WTC11 (cell line): ENCODE results near the gene TAF6. TPM values are rescaled to one million over a fixed set of nuclear protein-coding genes. Genes with fewer than 3 reads are reported as not detected.

Source experiments
- ATAC-seq: fragments of 200-7000 bp; cut with Tn5 transposase; 2 replicates; pipeline ENCODE4 v1.10.0; 2021; ENCODE audit warnings: mild to moderate bottlenecking, moderate library complexity
- CTCF ChIA-PET: fragments of 300-600 bp; sonication (Branson Sonifier 250); formaldehyde crosslinking; loops from one replicate; lab custom pipeline; 2021; ENCODE audit warnings: antibody characterized with exemption; lab: Charles Lee
- POLR2A ChIA-PET: fragments of 350-600 bp; sonication (Branson Sonifier 250); formaldehyde crosslinking; loops from one replicate; lab custom pipeline; 2021; ENCODE audit warnings: antibody characterized with exemption; lab: Charles Lee
- DNase-seq: peaks from one replicate; pipeline ENCODE4 v3.0.0; 2021; ENCODE audit warnings: low spot score
- H3K27ac Mint-ChIP-seq: 2 replicates; pipeline ENCODE4 v1.8.0; 2021; ENCODE audit warnings: mixed read lengths
- H3K27me3 Mint-ChIP-seq: 2 replicates; pipeline ENCODE4 v1.8.0; 2021; ENCODE audit warnings: low read depth, mild to moderate bottlenecking, moderate library complexity, mixed read lengths
- H3K36me3 Mint-ChIP-seq: 2 replicates; pipeline ENCODE4 v1.8.0; 2021; ENCODE audit warnings: mixed read lengths
- H3K4me1 Mint-ChIP-seq: 2 replicates; pipeline ENCODE4 v1.8.0; 2022; ENCODE audit warnings: mixed read lengths
- H3K4me3 Mint-ChIP-seq: 2 replicates; pipeline ENCODE4 v1.8.0; 2021; ENCODE audit warnings: mild to moderate bottlenecking, moderate library complexity, mixed read lengths
- H3K9me3 Mint-ChIP-seq: 2 replicates; pipeline ENCODE4 v1.8.0; 2021; ENCODE audit warnings: mixed read lengths
- ESRRA ChIP-seq: sonication (generic); formaldehyde crosslinking; IDR thresholded peaks from 2 replicates; pipeline ENCODE4 v1.8.1; 2022; ENCODE audit warnings: mild to moderate bottlenecking, missing genetic modification reagents, borderline replicate concordance
- ETV6 ChIP-seq: sonication (generic); formaldehyde crosslinking; IDR thresholded peaks from 2 replicates; pipeline ENCODE4 v1.8.1; 2022; ENCODE audit warnings: mild to moderate bottlenecking, missing genetic modification reagents
- FOXJ3 ChIP-seq: sonication (generic); formaldehyde crosslinking; IDR thresholded peaks from 2 replicates; pipeline ENCODE4 v1.9.0; 2021; ENCODE audit warnings: missing genetic modification reagents, mild to moderate bottlenecking, borderline replicate concordance
- FOXP1 ChIP-seq: sonication (generic); formaldehyde crosslinking; IDR thresholded peaks from 2 replicates; pipeline ENCODE4 v1.8.0; 2022; ENCODE audit warnings: missing genetic modification reagents, mild to moderate bottlenecking, moderate library complexity, borderline replicate concordance
- GABPB1 ChIP-seq: sonication (generic); formaldehyde crosslinking; IDR thresholded peaks from 2 replicates; pipeline ENCODE4 v1.8.1; 2023; ENCODE audit warnings: mild to moderate bottlenecking, missing genetic modification reagents
- JUN ChIP-seq: sonication (generic); formaldehyde crosslinking; IDR thresholded peaks from 2 replicates; pipeline ENCODE4 v1.8.0; 2023; ENCODE audit warnings: mild to moderate bottlenecking, missing genetic modification reagents
- MXD4 ChIP-seq: fragments of 250-450 bp; sonication (Bioruptor Pico); IDR thresholded peaks from 2 replicates; pipeline ENCODE4 v1.8.0; 2021; ENCODE audit warnings: mild to moderate bottlenecking, moderate library complexity, borderline replicate concordance
- MYBL2 ChIP-seq: sonication (generic); formaldehyde crosslinking; IDR thresholded peaks from 2 replicates; pipeline ENCODE4 v1.8.1; 2023; ENCODE audit warnings: mild to moderate bottlenecking, moderate library complexity, missing genetic modification reagents
- NFE2L1 ChIP-seq: sonication (generic); formaldehyde crosslinking; IDR thresholded peaks from 2 replicates; pipeline ENCODE4 v1.8.1; 2023; ENCODE audit warnings: missing genetic modification reagents
- PRRX2 ChIP-seq: fragments of 250-450 bp; sonication (Bioruptor Pico); IDR thresholded peaks from 2 replicates; pipeline ENCODE4 v1.8.0; 2021; ENCODE audit warnings: mild to moderate bottlenecking
- RELA ChIP-seq: sonication (generic); formaldehyde crosslinking; IDR thresholded peaks from 2 replicates; pipeline ENCODE4 v1.8.1; 2022; ENCODE audit warnings: missing genetic modification reagents, mild to moderate bottlenecking, borderline replicate concordance
- RORB ChIP-seq: fragments of 250-450 bp; sonication (Bioruptor Pico); IDR thresholded peaks from 2 replicates; pipeline ENCODE4 v1.9.0; 2021; ENCODE audit warnings: mild to moderate bottlenecking
- SMAD4 ChIP-seq: sonication (generic); formaldehyde crosslinking; IDR thresholded peaks from 2 replicates; pipeline ENCODE4 v1.8.0; 2022; ENCODE audit warnings: mild to moderate bottlenecking, missing genetic modification reagents
- TEAD1 ChIP-seq: sonication (generic); formaldehyde crosslinking; IDR thresholded peaks from 2 replicates; pipeline ENCODE4 v1.8.0; 2022; ENCODE audit warnings: mild to moderate bottlenecking, missing genetic modification reagents
- TEAD4 ChIP-seq: sonication (generic); formaldehyde crosslinking; IDR thresholded peaks from 2 replicates; pipeline ENCODE4 v1.8.0; 2022; ENCODE audit warnings: mild to moderate bottlenecking, missing genetic modification reagents
- TP53 ChIP-seq: sonication (generic); formaldehyde crosslinking; IDR thresholded peaks from 2 replicates; pipeline ENCODE4 v1.8.1; 2023; ENCODE audit warnings: mild to moderate bottlenecking, missing genetic modification reagents
- ZNF138 ChIP-seq: sonication (generic); formaldehyde crosslinking; conservative IDR thresholded peaks from 2 replicates; pipeline ENCODE4 v1.8.1; 2022; ENCODE audit warnings: mild to moderate bottlenecking, moderate library complexity, missing genetic modification reagents
- ZNF423 ChIP-seq: fragments of 250-450 bp; sonication (Bioruptor Pico); IDR thresholded peaks from 2 replicates; pipeline ENCODE4 v2.1.2; 2022; ENCODE audit warnings: mild to moderate bottlenecking, moderate library complexity
- ZNF671 ChIP-seq: fragments of 250-450 bp; sonication (Bioruptor Pico); IDR thresholded peaks from 2 replicates; pipeline ENCODE4 v1.8.0; 2021; ENCODE audit warnings: mild to moderate bottlenecking
- total RNA-seq: library from RNA; stranded (reverse); gene quantifications from 3 replicates; pipeline ENCODE4 v1.2.3, GENCODE V29; 2021
- TF ChIP-seq, protein P1 (sequence below): sonication (generic); formaldehyde crosslinking; IDR thresholded peaks from 2 replicates; pipeline ENCODE4 v1.8.1; 2022; ENCODE audit warnings: low read depth, missing genetic modification reagents, borderline replicate concordance
- TF ChIP-seq, protein P2 (sequence below): sonication (generic); formaldehyde crosslinking; IDR thresholded peaks from 2 replicates; pipeline ENCODE4 v1.8.0; 2023; ENCODE audit warnings: missing genetic modification reagents
- TF ChIP-seq, protein P3 (sequence below): sonication (generic); formaldehyde crosslinking; IDR thresholded peaks from 2 replicates; pipeline ENCODE4 v1.8.0; 2023; ENCODE audit warnings: missing genetic modification reagents, mild to moderate bottlenecking, borderline replicate concordance
- TF ChIP-seq, protein P4 (sequence below): sonication (generic); formaldehyde crosslinking; IDR thresholded peaks from 2 replicates; pipeline ENCODE4 v1.8.1; 2023; ENCODE audit warnings: mild to moderate bottlenecking, missing genetic modification reagents, moderate library complexity
- TF ChIP-seq, protein P5 (sequence below): sonication (generic); formaldehyde crosslinking; IDR thresholded peaks from 2 replicates; pipeline ENCODE4 v1.8.1; 2023; ENCODE audit warnings: mild to moderate bottlenecking, missing genetic modification reagents, moderate library complexity

Gene TAF6
- total RNA-seq, 1 experiment from 2014 or later, result 121 TPM

DNA sequence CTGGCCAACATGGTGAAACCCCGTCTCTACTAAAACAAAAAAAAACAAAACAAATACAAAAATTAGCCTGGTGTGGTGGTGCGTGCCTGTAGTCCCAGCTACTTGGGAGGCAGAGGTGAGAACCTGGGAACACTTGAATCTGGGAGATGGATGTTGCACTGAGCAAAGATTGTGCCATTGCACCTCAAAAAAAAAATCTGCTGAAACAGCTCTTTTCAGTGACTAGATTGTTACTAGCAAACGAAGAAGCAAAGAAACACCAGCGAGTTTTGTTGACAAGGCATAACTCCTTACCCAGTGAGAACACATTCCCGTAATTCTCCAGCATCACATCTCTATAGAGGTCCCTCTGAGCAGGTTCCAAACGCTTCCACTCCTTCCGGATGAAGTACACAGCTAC is 44.3 kb downstream of the TAF6 start:
- peaks cover 94% of the 10 kb centered on the region for H3K36me3 Mint-ChIP-seq
- ATAC-seq, result no peak
- ChIA-PET CTCF (interaction anchor here (1.1 kb wide), 1 partner anchor 84 kb away, joined by 3 read pairs; no protein-coding TSS in a partner anchor), POLR2A (no interaction called here)
- H3K4me3 Mint-ChIP-seq, result no peak overlapping the region
- TF ChIP-seq NFE2L1 (no peak), JUN (CRISPR knock-in tag) (no peak), GABPB1 (CRISPR knock-in tag) (no peak), ZNF671 (CRISPR knock-in tag) (no peak), TP53 (CRISPR knock-in tag) (no peak), FOXJ3 (no peak), RORB (no peak), ZNF138 (CRISPR knock-in tag) (no peak), PRRX2 (CRISPR knock-in tag) (no peak), TEAD4 (CRISPR knock-in tag) (no peak), RELA (CRISPR knock-in tag) (no peak), MYBL2 (CRISPR knock-in tag) (no peak)
- TF ChIP-seq, protein P1, sequence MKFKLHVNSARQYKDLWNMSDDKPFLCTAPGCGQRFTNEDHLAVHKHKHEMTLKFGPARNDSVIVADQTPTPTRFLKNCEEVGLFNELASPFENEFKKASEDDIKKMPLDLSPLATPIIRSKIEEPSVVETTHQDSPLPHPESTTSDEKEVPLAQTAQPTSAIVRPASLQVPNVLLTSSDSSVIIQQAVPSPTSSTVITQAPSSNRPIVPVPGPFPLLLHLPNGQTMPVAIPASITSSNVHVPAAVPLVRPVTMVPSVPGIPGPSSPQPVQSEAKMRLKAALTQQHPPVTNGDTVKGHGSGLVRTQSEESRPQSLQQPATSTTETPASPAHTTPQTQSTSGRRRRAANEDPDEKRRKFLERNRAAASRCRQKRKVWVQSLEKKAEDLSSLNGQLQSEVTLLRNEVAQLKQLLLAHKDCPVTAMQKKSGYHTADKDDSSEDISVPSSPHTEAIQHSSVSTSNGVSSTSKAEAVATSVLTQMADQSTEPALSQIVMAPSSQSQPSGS (CRISPR knock-in tag), result no peak
- TF ChIP-seq, protein P2, sequence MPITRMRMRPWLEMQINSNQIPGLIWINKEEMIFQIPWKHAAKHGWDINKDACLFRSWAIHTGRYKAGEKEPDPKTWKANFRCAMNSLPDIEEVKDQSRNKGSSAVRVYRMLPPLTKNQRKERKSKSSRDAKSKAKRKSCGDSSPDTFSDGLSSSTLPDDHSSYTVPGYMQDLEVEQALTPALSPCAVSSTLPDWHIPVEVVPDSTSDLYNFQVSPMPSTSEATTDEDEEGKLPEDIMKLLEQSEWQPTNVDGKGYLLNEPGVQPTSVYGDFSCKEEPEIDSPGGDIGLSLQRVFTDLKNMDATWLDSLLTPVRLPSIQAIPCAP, result no peak
- TF ChIP-seq, protein P3, sequence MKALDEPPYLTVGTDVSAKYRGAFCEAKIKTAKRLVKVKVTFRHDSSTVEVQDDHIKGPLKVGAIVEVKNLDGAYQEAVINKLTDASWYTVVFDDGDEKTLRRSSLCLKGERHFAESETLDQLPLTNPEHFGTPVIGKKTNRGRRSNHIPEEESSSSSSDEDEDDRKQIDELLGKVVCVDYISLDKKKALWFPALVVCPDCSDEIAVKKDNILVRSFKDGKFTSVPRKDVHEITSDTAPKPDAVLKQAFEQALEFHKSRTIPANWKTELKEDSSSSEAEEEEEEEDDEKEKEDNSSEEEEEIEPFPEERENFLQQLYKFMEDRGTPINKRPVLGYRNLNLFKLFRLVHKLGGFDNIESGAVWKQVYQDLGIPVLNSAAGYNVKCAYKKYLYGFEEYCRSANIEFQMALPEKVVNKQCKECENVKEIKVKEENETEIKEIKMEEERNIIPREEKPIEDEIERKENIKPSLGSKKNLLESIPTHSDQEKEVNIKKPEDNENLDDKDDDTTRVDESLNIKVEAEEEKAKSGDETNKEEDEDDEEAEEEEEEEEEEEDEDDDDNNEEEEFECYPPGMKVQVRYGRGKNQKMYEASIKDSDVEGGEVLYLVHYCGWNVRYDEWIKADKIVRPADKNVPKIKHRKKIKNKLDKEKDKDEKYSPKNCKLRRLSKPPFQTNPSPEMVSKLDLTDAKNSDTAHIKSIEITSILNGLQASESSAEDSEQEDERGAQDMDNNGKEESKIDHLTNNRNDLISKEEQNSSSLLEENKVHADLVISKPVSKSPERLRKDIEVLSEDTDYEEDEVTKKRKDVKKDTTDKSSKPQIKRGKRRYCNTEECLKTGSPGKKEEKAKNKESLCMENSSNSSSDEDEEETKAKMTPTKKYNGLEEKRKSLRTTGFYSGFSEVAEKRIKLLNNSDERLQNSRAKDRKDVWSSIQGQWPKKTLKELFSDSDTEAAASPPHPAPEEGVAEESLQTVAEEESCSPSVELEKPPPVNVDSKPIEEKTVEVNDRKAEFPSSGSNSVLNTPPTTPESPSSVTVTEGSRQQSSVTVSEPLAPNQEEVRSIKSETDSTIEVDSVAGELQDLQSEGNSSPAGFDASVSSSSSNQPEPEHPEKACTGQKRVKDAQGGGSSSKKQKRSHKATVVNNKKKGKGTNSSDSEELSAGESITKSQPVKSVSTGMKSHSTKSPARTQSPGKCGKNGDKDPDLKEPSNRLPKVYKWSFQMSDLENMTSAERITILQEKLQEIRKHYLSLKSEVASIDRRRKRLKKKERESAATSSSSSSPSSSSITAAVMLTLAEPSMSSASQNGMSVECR (CRISPR knock-in tag), result no peak
- TF ChIP-seq, protein P4, sequence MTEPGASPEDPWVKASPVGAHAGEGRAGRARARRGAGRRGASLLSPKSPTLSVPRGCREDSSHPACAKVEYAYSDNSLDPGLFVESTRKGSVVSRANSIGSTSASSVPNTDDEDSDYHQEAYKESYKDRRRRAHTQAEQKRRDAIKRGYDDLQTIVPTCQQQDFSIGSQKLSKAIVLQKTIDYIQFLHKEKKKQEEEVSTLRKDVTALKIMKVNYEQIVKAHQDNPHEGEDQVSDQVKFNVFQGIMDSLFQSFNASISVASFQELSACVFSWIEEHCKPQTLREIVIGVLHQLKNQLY (CRISPR knock-in tag), result no peak
- H3K4me1 Mint-ChIP-seq, result peaks cover 3% of the 10 kb centered on the region; the same call in 1 of the 2 replicates
- H3K9me3 Mint-ChIP-seq, result peaks cover 54% of the 10 kb centered on the region
- H3K27ac Mint-ChIP-seq, result no peak overlapping the region
- no peak for DNase-seq
- peaks cover 13% of the 10 kb centered on the region for H3K27me3 Mint-ChIP-seq

DNA sequence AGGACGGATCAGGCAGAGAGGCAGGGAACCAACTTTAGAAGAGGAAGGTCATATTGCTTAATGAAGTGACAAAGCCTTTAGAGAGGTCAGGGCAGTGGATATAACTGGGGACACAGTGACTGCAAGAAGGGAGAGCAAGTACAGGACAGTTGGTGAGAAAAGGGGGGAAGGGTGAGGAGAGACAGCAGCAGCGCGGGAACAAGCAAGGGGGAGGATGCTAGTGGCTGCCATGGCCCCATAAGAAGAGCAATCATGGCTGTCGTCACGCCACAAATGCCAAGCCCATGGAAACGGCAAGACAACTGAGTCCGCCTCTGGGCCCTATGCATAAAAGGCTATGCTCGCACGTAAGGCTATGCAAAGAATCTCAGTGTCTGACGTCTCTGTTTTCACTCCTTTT is 46.7 kb downstream of the TAF6 start:
- ChIA-PET CTCF (no interaction called here), POLR2A (no interaction called here)
- Mint-ChIP-seq H3K4me1 (no peaks in the 10 kb centered on the region), H3K9me3 (peaks cover 57% of the 10 kb centered on the region), H3K27ac (no peak overlapping the region), H3K27me3 (peaks cover 13% of the 10 kb centered on the region), H3K36me3 (peaks cover 84% of the 10 kb centered on the region), H3K4me3 (no peak overlapping the region)
- no peak for TF ChIP-seq MXD4 (CRISPR knock-in tag)
- no peak for TF ChIP-seq PRRX2 (CRISPR knock-in tag)
- no peak for TF ChIP-seq ZNF423
- no peak for TF ChIP-seq TEAD1 (CRISPR knock-in tag)
- no peak for TF ChIP-seq FOXP1 (CRISPR knock-in tag)
- no peak for TF ChIP-seq ESRRA (CRISPR knock-in tag)
- TF ChIP-seq, protein P5, sequence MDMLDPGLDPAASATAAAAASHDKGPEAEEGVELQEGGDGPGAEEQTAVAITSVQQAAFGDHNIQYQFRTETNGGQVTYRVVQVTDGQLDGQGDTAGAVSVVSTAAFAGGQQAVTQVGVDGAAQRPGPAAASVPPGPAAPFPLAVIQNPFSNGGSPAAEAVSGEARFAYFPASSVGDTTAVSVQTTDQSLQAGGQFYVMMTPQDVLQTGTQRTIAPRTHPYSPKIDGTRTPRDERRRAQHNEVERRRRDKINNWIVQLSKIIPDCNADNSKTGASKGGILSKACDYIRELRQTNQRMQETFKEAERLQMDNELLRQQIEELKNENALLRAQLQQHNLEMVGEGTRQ, result no peak
- no peak for TF ChIP-seq SMAD4 (CRISPR knock-in tag)
- no peak for TF ChIP-seq ETV6 (CRISPR knock-in tag)
- DNase-seq, result no peak
- no peak for ATAC-seq
